Measurements from ENCODE around the gene SLC6A6. TPM values are rescaled to one million over a fixed set of nuclear protein-coding genes. Genes with fewer than 3 reads are reported as not detected.

Gene SLC6A6
- total RNA-seq, 2 experiments from 2014 or later = 27.8 to 31.2 TPM

DNA sequence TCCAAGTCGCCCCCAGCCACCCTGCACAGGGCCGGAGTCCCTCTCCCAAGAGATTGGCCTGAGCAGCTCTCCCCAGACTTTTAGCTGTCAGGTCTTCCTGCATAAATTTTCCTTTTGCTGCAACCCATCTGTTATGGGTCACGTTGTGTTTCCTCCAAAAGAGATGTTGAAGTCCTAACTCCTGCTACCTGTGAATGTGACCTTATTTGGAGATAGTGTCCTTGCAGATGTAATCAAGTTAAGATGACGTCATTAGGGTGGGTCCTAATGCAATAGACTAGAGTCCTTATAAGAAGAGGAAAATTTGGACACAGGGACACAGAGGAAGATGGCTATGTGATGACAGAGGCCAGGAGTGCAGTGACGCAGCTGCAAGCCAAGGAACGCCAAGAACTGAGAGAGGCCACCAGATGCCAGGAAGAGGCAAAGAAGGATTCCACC lies 13.2 kb upstream of the SLC6A6 start:
- no peaks in the 10 kb centered on the region for H3K9me3 Mint-ChIP-seq
- no peak overlapping the region for H3K4me3 Mint-ChIP-seq
- ChIA-PET CTCF (no interaction called here), POLR2A (no interaction called here)
- no peak overlapping the region for H3K27ac ChIP-seq (ENCODE audit: low read depth in 1 of 2, low read length in 2 of 2)
- no peaks in the 10 kb centered on the region for H3K9me3 ChIP-seq (ENCODE audit: control insufficient read depth in 1 of 2, insufficient read depth in 1 of 2, low read length in 2 of 2)
- no peaks in the 10 kb centered on the region for H3K4me1 Mint-ChIP-seq (ENCODE audit: low read depth)
- H3K36me3 ChIP-seq (ENCODE audit: insufficient read depth, low read length) = no peaks in the 10 kb centered on the region
- no peak overlapping the region for H3K4me3 ChIP-seq (ENCODE audit: low read length)
- H3K27ac Mint-ChIP-seq = no peak overlapping the region
- intact Hi-C loops (cut with DNase I, micrococcal nuclease) = no loop called here
- no peak for DNase-seq
- TF ChIP-seq, protein P1, sequence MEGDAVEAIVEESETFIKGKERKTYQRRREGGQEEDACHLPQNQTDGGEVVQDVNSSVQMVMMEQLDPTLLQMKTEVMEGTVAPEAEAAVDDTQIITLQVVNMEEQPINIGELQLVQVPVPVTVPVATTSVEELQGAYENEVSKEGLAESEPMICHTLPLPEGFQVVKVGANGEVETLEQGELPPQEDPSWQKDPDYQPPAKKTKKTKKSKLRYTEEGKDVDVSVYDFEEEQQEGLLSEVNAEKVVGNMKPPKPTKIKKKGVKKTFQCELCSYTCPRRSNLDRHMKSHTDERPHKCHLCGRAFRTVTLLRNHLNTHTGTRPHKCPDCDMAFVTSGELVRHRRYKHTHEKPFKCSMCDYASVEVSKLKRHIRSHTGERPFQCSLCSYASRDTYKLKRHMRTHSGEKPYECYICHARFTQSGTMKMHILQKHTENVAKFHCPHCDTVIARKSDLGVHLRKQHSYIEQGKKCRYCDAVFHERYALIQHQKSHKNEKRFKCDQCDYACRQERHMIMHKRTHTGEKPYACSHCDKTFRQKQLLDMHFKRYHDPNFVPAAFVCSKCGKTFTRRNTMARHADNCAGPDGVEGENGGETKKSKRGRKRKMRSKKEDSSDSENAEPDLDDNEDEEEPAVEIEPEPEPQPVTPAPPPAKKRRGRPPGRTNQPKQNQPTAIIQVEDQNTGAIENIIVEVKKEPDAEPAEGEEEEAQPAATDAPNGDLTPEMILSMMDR (IDR thresholded peaks at IDR 0.05) = no peak
- peaks cover 4% of the 10 kb centered on the region for H3K27me3 Mint-ChIP-seq
- H3K4me1 ChIP-seq (ENCODE audit: insufficient read depth, low read length) = no peaks in the 10 kb centered on the region
- no peaks in the 10 kb centered on the region for H3K27me3 ChIP-seq (ENCODE audit: control insufficient read depth in 1 of 2, insufficient read depth in 2 of 2, low read length in 2 of 2)
- ATAC-seq (ENCODE audit: poor library complexity) = no peak
- no peaks in the 10 kb centered on the region for H3K36me3 Mint-ChIP-seq (ENCODE audit: low read depth)

GRCh38 chr3:14389716-14390115 lies 12.7 kb upstream of the SLC6A6 start:
- POLR2A ChIA-PET = no interaction called here
- H3K27ac Mint-ChIP-seq = no peak overlapping the region
- intact Hi-C loops (cut with DNase I, micrococcal nuclease) = no loop called here
- H3K36me3 ChIP-seq (ENCODE audit: insufficient read depth, low read length) = no peaks in the 10 kb centered on the region
- no peaks in the 10 kb centered on the region for H3K36me3 Mint-ChIP-seq (ENCODE audit: low read depth)
- H3K27me3 Mint-ChIP-seq = peaks cover 4% of the 10 kb centered on the region
- no peaks in the 10 kb centered on the region for H3K4me1 Mint-ChIP-seq (ENCODE audit: low read depth)
- CTCF ChIA-PET = no interaction called here
- H3K27ac ChIP-seq (ENCODE audit: low read depth in 1 of 2, low read length in 2 of 2) = no peak overlapping the region
- no peak for ATAC-seq (ENCODE audit: poor library complexity)
- H3K9me3 Mint-ChIP-seq = no peaks in the 10 kb centered on the region
- no peaks in the 10 kb centered on the region for H3K9me3 ChIP-seq (ENCODE audit: control insufficient read depth in 1 of 2, insufficient read depth in 1 of 2, low read length in 2 of 2)
- TF ChIP-seq, protein P1 (IDR thresholded peaks at IDR 0.05) = no peak
- no peak for DNase-seq
- no peak overlapping the region for H3K4me3 ChIP-seq (ENCODE audit: low read length)
- no peaks in the 10 kb centered on the region for H3K27me3 ChIP-seq (ENCODE audit: control insufficient read depth in 1 of 2, insufficient read depth in 2 of 2, low read length in 2 of 2)
- no peak overlapping the region for H3K4me3 Mint-ChIP-seq
- H3K4me1 ChIP-seq (ENCODE audit: insufficient read depth, low read length) = no peaks in the 10 kb centered on the region

DNA sequence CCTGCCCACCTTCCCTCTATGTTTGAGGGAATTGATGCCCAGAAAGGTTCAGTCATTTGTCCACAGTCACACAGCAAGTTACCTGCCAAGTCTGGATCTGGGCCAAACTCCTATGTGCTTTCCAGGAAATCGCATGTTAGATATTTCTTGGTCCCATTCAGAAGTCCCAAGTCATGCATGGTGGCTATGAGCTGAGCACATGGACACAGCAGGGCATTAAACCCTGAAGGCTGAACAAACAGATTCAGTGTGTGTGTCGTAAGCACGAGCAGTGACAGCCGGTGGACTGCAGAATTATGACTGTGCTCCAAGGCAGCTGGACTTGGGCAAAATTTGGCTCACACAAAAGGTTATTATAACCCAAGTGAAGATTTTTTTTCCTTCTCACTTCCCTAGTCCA lies 11.4 kb upstream of the SLC6A6 start:
- no peaks in the 10 kb centered on the region for H3K4me1 Mint-ChIP-seq (ENCODE audit: low read depth)
- H3K27me3 Mint-ChIP-seq = peaks cover 4% of the 10 kb centered on the region
- no peak overlapping the region for H3K27ac ChIP-seq (ENCODE audit: low read depth in 1 of 2, low read length in 2 of 2)
- intact Hi-C loops (cut with DNase I, micrococcal nuclease) = no loop called here
- CTCF ChIA-PET = no interaction called here
- POLR2A ChIA-PET = no interaction called here
- no peaks in the 10 kb centered on the region for H3K27me3 ChIP-seq (ENCODE audit: control insufficient read depth in 1 of 2, insufficient read depth in 2 of 2, low read length in 2 of 2)
- H3K36me3 Mint-ChIP-seq (ENCODE audit: low read depth) = no peaks in the 10 kb centered on the region
- no peaks in the 10 kb centered on the region for H3K9me3 ChIP-seq (ENCODE audit: control insufficient read depth in 1 of 2, insufficient read depth in 1 of 2, low read length in 2 of 2)
- H3K36me3 ChIP-seq (ENCODE audit: insufficient read depth, low read length) = no peaks in the 10 kb centered on the region
- no peaks in the 10 kb centered on the region for H3K4me1 ChIP-seq (ENCODE audit: insufficient read depth, low read length)
- H3K27ac Mint-ChIP-seq = no peak overlapping the region
- TF ChIP-seq, protein P1 (IDR thresholded peaks at IDR 0.05) = no peak
- DNase-seq (peak in 1 of 14 experiments; percentile 38), ATAC-seq (ENCODE audit: poor library complexity) (no peak)
- no peak overlapping the region for H3K4me3 Mint-ChIP-seq
- H3K4me3 ChIP-seq (ENCODE audit: low read length) = no peak overlapping the region
- no peaks in the 10 kb centered on the region for H3K9me3 Mint-ChIP-seq

Measured in CD4-positive, alpha-beta T cell (primary cell).